ENCODE data around the gene ZNF846. TPM values are rescaled to one million over a fixed set of nuclear protein-coding genes. Genes with fewer than 3 reads are reported as not detected.
"Not testable (repeated sequence)": the region's sequence is repeated elsewhere in the genome, so short reads cannot be mapped to it uniquely, and the experiment has no call there.

Gene ZNF846
- total RNA-seq, 4 donors from 2014 or later = 10.0 to 18.1 (median 14.2) TPM

DNA sequence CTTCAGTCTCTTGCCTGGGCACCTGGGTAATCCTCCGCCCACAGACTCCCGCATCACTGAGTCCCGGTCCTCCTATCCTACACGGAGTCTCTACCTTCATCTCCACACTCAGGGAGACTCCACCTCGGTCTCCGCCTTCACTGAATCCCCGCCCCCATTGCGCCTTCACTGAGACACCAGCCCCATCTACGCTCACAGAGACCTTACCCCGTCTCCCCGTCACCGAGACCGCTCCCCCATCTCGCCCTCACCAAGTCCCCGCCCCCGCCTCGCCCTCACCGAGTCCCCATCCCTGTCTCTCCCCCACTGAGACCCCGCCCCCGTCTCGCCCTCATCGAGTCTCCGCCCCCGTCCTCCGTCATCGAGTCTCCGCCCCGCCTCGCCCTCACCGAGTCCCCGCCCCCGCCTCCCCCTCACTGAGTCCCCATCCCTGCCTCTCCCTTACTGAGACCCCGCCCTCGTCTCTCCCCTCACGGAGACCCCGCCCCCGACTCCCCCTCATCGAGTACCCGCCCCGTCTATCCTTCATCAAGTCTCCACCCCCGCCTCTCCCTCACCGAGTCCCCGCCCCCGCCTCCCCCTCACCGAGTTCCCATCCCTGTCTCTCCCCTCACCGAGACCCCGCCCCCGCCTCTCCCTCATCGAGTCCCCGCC is 23.1 kb upstream of the ZNF846 start:
- in situ Hi-C loops (cut with MboI; ENCODE audit: low pct_ligation_motif_present in 1 of 4, low pct_unique_long_range_greater_than_20kb in 1 of 4, low sequenced_read_pairs in 3 of 4) (loop anchor here (5.0 to 25.0 kb wide), 5 partner anchors 167 to 654 kb away; partner anchors contain the start of genes ZNF559 (in 3 of the 4), ZNF561 (in 3 of the 4), ZNF699 (in 3 of the 4) and OR7G3 (in 2 of the 4)), intact Hi-C loops (cut with DNase I; ENCODE audit: low total_unique reads) (loop anchor here (10.0 kb wide), 2 partner anchors 477 to 577 kb away; partner anchors contain the start of gene OR7D4)

DNA sequence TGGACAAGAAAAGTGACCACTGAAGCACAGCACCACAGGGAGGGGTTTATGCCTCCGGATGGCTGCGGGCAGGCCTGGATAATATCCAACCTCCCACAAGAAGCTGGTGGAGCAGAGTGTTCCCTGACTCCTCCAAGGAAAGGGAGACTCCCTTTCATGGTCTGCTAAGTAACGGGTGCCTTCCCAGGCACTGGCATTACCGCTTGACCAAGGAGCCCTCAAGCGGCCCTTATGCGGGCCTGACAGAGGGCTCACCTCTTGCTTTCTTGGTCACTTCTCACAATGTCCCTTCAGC is 22.5 kb upstream of the ZNF846 start:
- Histone ChIP-seq H3K4me3 (peak overlapping the region in 2 of 4 donors; percentile 34 to 73), H3K4me1 (peaks cover 0 to 28% (median 17%) of the 10 kb centered on the region in 4 donors), H3K27ac (peak overlapping the region; percentile 82 to 94 (median 91))
- intact Hi-C loops (cut with DNase I; ENCODE audit: low total_unique reads) = loop anchor here (10.0 kb wide), 2 partner anchors 476 to 576 kb away; partner anchors contain the start of gene OR7D4
- H3K9me3 ChIP-seq, H3K36me3 ChIP-seq, DNase-seq, H3K27me3 ChIP-seq: not testable (repeated sequence)
- in situ Hi-C loops (cut with MboI; ENCODE audit: low pct_ligation_motif_present in 1 of 4, low pct_unique_long_range_greater_than_20kb in 1 of 4, low sequenced_read_pairs in 3 of 4) = loop anchor here (5.0 to 25.0 kb wide), 5 partner anchors 166 to 654 kb away; partner anchors contain the start of genes ZNF559 (in 3 of the 4), ZNF561 (in 3 of the 4), ZNF699 (in 3 of the 4) and OR7G3 (in 2 of the 4)
- WGBS, 2 donors (ENCODE audit: low coverage in 1 of 2) = 80 to 83% methylated on average over 1 to 6 of the region's 6 CpGs

More for the DNA sequence above, 23.1 kb upstream of the ZNF846 start:
- 1 to 5% methylated on average over 15 to 26 of the region's 50 CpGs for WGBS, 2 donors (ENCODE audit: low coverage in 1 of 2)
- peaks cover 0 to 23% (median 11%) of the 10 kb centered on the region in 4 donors for H3K4me1 ChIP-seq
- TF ChIP-seq EP300 (IDR thresholded peaks at IDR 0.05; ENCODE audit: low read depth) (no peak), POLR2AphosphoS5 (IDR thresholded peaks at IDR 0.05) (peak in 2 of 3 donors; percentile 42 to 44), POLR2A (IDR thresholded peaks at IDR 0.05) (peak; percentile 60)
- DNase-seq = peak; percentile 98
- H3K36me3 ChIP-seq = no peaks in the 10 kb centered on the region
- H3K9me3 ChIP-seq = no peaks in the 10 kb centered on the region
- H3K4me3 ChIP-seq = peak overlapping the region; percentile 51 to 73 (median 70)
- H3K27ac ChIP-seq = peak overlapping the region; percentile 90 to 94 (median 92)
- no peaks in the 10 kb centered on the region for H3K27me3 ChIP-seq

DNA sequence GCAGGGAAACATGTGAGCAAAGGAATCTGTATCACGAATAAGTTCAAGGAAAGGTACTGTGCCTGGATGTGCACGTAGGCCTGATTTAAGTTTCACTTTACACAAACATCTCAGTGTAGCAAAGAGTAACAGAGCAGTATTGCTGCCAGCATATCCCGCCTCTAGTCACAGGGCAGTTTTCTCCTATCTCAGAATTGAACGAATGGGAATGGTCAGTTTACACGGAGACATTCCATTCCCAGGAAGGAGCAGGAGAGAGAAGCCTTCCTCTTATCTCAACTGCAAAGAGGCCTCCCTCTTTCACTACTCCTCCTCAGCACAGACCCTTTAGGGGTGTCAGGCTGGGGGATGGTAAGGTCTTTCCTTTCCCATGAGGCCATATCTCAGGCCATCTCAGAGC is 21.0 kb upstream of the ZNF846 start:
- H3K36me3 ChIP-seq, DNase-seq, H3K27me3 ChIP-seq, H3K4me3 ChIP-seq, H3K9me3 ChIP-seq: not testable (repeated sequence)
- Histone ChIP-seq H3K27ac (peak overlapping the region; percentile 82 to 94 (median 91)), H3K4me1 (peaks cover 0 to 33% (median 22%) of the 10 kb centered on the region in 4 donors)
- in situ Hi-C loops (cut with MboI; ENCODE audit: low pct_ligation_motif_present in 1 of 4, low pct_unique_long_range_greater_than_20kb in 1 of 4, low sequenced_read_pairs in 3 of 4) (loop anchor here in 3 of 4 donors (25.0 kb wide), 2 partner anchors 477 to 652 kb away; partner anchors contain the start of genes ZNF559 (in 3 of the 3), ZNF699 (in 3 of the 3), OR7G3 (in 2 of the 3) and ZNF317 (in 2 of the 3)), intact Hi-C loops (cut with DNase I; ENCODE audit: low total_unique reads) (loop anchor here (10.0 kb wide), 1 partner anchor 1115 kb away; no protein-coding TSS in a partner anchor)
- WGBS, 2 donors (ENCODE audit: low coverage in 1 of 2) = 50 to 65% methylated on average over 5 of the region's 5 CpGs

DNA sequence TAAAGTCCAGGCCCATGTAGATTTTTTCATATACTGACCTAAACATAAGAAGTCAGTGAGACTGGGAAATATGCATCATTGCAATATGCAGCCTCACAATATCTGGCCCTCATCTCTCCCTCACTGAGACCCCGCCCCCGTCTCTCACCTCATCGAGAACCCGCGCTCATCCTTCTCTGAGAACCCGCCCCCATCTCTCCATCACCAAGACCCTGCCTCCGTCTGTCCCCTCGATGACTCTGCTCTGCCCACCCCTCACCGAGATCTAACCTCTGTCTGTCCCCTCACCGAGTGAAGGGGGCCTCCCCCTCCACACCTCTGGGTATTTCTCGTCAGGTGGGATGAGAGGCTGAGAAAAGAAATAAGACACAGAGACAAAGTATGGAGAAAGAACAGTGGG is 20.5 kb upstream of the ZNF846 start:
- Histone ChIP-seq H3K4me3 (no peak overlapping the region), H3K4me1 (peaks cover 0 to 37% (median 27%) of the 10 kb centered on the region in 4 donors), H3K27me3 (no peaks in the 10 kb centered on the region), H3K36me3 (no peaks in the 10 kb centered on the region), H3K9me3 (no peaks in the 10 kb centered on the region), H3K27ac (no peak overlapping the region)
- WGBS, 2 donors (ENCODE audit: low coverage in 1 of 2) = 84 to 89% methylated on average over 11 of the region's 11 CpGs
- DNase-seq = no peak
- intact Hi-C loops (cut with DNase I; ENCODE audit: low total_unique reads) (loop anchor here (10.0 kb wide), 1 partner anchor 1116 kb away; no protein-coding TSS in a partner anchor), in situ Hi-C loops (cut with MboI; ENCODE audit: low pct_ligation_motif_present in 1 of 4, low pct_unique_long_range_greater_than_20kb in 1 of 4, low sequenced_read_pairs in 3 of 4) (loop anchor here in 3 of 4 donors (25.0 kb wide), 2 partner anchors 477 to 652 kb away; partner anchors contain the start of genes ZNF559 (in 3 of the 3), ZNF699 (in 3 of the 3), OR7G3 (in 2 of the 3) and ZNF317 (in 2 of the 3))
- no peak for TF ChIP-seq POLR2AphosphoS5 (IDR thresholded peaks at IDR 0.05)
- TF ChIP-seq EP300 (IDR thresholded peaks at IDR 0.05; ENCODE audit: low read depth) = no peak
- TF ChIP-seq, protein P1, sequence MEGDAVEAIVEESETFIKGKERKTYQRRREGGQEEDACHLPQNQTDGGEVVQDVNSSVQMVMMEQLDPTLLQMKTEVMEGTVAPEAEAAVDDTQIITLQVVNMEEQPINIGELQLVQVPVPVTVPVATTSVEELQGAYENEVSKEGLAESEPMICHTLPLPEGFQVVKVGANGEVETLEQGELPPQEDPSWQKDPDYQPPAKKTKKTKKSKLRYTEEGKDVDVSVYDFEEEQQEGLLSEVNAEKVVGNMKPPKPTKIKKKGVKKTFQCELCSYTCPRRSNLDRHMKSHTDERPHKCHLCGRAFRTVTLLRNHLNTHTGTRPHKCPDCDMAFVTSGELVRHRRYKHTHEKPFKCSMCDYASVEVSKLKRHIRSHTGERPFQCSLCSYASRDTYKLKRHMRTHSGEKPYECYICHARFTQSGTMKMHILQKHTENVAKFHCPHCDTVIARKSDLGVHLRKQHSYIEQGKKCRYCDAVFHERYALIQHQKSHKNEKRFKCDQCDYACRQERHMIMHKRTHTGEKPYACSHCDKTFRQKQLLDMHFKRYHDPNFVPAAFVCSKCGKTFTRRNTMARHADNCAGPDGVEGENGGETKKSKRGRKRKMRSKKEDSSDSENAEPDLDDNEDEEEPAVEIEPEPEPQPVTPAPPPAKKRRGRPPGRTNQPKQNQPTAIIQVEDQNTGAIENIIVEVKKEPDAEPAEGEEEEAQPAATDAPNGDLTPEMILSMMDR (IDR thresholded peaks at IDR 0.05) = no peak
- no peak for TF ChIP-seq POLR2A (IDR thresholded peaks at IDR 0.05)

DNA sequence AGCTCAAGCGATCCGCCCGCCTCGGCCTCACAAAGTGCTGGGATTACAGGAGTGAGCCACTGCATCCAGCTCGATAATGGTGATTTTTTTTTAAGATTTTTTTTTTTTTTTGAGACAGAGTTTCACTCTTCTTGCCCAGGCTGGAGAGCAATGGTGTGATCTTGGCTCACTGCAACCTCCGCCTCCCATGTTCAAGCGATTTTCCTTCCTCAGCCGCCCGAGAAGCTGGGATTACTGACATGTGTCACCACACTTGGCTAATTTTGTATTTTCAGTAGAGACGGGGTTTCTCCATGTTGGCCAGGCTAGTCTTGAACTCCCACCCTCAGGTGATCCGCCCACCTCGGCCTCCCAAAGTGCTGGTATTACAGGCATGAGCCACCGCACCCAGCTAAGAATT is 20.1 kb upstream of the ZNF846 start:
- in situ Hi-C loops (cut with MboI; ENCODE audit: low pct_ligation_motif_present in 1 of 4, low pct_unique_long_range_greater_than_20kb in 1 of 4, low sequenced_read_pairs in 3 of 4) = loop anchor here in 3 of 4 donors (25.0 kb wide), 2 partner anchors 476 to 651 kb away; partner anchors contain the start of genes ZNF559 (in 3 of the 3), ZNF699 (in 3 of the 3), OR7G3 (in 2 of the 3) and ZNF317 (in 2 of the 3)
- not testable (repeated sequence) for H3K27ac ChIP-seq, DNase-seq, H3K4me3 ChIP-seq, H3K27me3 ChIP-seq, H3K9me3 ChIP-seq, H3K36me3 ChIP-seq
- intact Hi-C loops (cut with DNase I; ENCODE audit: low total_unique reads) = loop anchor here (10.0 kb wide), 1 partner anchor 1116 kb away; no protein-coding TSS in a partner anchor
- 94 to 97% methylated on average over 8 to 13 of the region's 13 CpGs for WGBS, 2 donors (ENCODE audit: low coverage in 1 of 2)
- H3K4me1 ChIP-seq = peaks cover 0 to 39% (median 30%) of the 10 kb centered on the region in 4 donors
